ENCODE data around the gene NTRK2.

The NTRK2 gene

GRCh38 chr9:85014292-85014691, 344.8 kb downstream of the NTRK2 start:
- no peak for DNase-seq (ENCODE audit: low read depth)
- TF ChIP-seq CTCF (IDR thresholded peaks at IDR 0.05; ENCODE audit: low read depth, low read length, missing control alignments) = no peak
- H3K4me3 ChIP-seq (ENCODE audit: low read depth, low read length) = no peak overlapping the region

GRCh38 chr9:85016384-85017006, 347.0 kb downstream of the NTRK2 start:
- no peak for TF ChIP-seq CTCF (IDR thresholded peaks at IDR 0.05; ENCODE audit: low read depth, low read length, missing control alignments)
- no peak for DNase-seq (ENCODE audit: low read depth)

GRCh38 chr9:85020791-85021190, 351.3 kb downstream of the NTRK2 start:
- no peak for DNase-seq (ENCODE audit: low read depth)
- no peak for TF ChIP-seq CTCF (IDR thresholded peaks at IDR 0.05; ENCODE audit: low read depth, low read length, missing control alignments)
- H3K4me3 ChIP-seq (ENCODE audit: low read depth, low read length) = no peak overlapping the region

More at GRCh38 chr9:85016384-85017006, 347.0 kb downstream of the NTRK2 start:
- no peak overlapping the region for H3K4me3 ChIP-seq (ENCODE audit: low read depth, low read length)

GRCh38 chr9:85021686-85022085, 352.2 kb downstream of the NTRK2 start:
- DNase-seq (ENCODE audit: low read depth) = no peak

GRCh38 chr9:85024374-85024773, 354.8 kb downstream of the NTRK2 start:
- no peak for TF ChIP-seq CTCF (IDR thresholded peaks at IDR 0.05; ENCODE audit: low read depth, low read length, missing control alignments)
- no peak overlapping the region for H3K4me3 ChIP-seq (ENCODE audit: low read depth, low read length)
- DNase-seq (ENCODE audit: low read depth) = no peak

More at GRCh38 chr9:85021686-85022085, 352.2 kb downstream of the NTRK2 start:
- TF ChIP-seq CTCF (IDR thresholded peaks at IDR 0.05; ENCODE audit: low read depth, low read length, missing control alignments) = no peak
- H3K4me3 ChIP-seq (ENCODE audit: low read depth, low read length) = no peak overlapping the region

- H3K4me3 ChIP-seq (ENCODE audit: low read depth, low read length) = no peak overlapping the region
- no peak for TF ChIP-seq CTCF (IDR thresholded peaks at IDR 0.05; ENCODE audit: low read depth, low read length, missing control alignments)
- DNase-seq (ENCODE audit: low read depth) = no peak
Observed at GRCh38 chr9:85025638-85026037, 356.1 kb downstream of the NTRK2 start.

GRCh38 chr9:85027870-85028269, 358.3 kb downstream of the NTRK2 start:
- DNase-seq (ENCODE audit: low read depth) = no peak
- no peak overlapping the region for H3K4me3 ChIP-seq (ENCODE audit: low read depth, low read length)
- no peak for TF ChIP-seq CTCF (IDR thresholded peaks at IDR 0.05; ENCODE audit: low read depth, low read length, missing control alignments)

Measured in GM12864 (cell line).